ENCODE measurements around the gene KCNF1. TPM values are rescaled to one million over a fixed set of nuclear protein-coding genes. Genes with fewer than 3 reads are reported as not detected.

Gene KCNF1
- total and polyA plus RNA-seq, 2 of the 8 experiments (the other 6 are each of a cell fraction or from before 2014, with no cell fraction given): 0.48 to 1.5 TPM

GRCh38 chr2:10956006-10956790 lies 44.5 kb downstream of the KCNF1 start:
- Histone ChIP-seq H3K4me3 (ENCODE audit: extremely low read depth in 1 of 4, insufficient read depth in 2 of 4, low read depth in 3 of 4, low read length in 4 of 4) (no peak overlapping the region), H2BK15ac (ENCODE audit: low read length) (no peak overlapping the region), H3K9ac (replicated peaks in 1 of 4; ENCODE audit: extremely low read depth in 1 of 4, low read depth in 3 of 4, low read length in 3 of 4) (no peak overlapping the region), H3K23me2 (ENCODE audit: low read depth, low read length) (peaks cover 5% of the 10 kb centered on the region; the same call in 1 of the 2 replicates), H2AFZ (ENCODE audit: low read length) (no peak overlapping the region), H3K9me3 (ENCODE audit: insufficient read depth in 2 of 2, low read depth in 1 of 2, low read length in 1 of 2) (no peaks in the 10 kb centered on the region), H2BK120ac (replicated peaks; ENCODE audit: low read depth, low read length) (no peak overlapping the region), H3K4me1 (replicated peaks in 1 of 4; ENCODE audit: control insufficient read depth in 3 of 4, insufficient read depth in 4 of 4, low read length in 3 of 4) (no peaks in the 10 kb centered on the region), H2BK5ac (ENCODE audit: low read depth, low read length) (no peak overlapping the region), H3K4ac (replicated peaks; ENCODE audit: insufficient read length, low read depth, low read length) (no peak overlapping the region), H4K20me1 (replicated peaks in 1 of 2; ENCODE audit: control insufficient read depth in 1 of 2, insufficient read depth in 2 of 2, low read length in 2 of 2) (no peaks in the 10 kb centered on the region), H3K14ac (ENCODE audit: insufficient read length) (no peak overlapping the region), H3K27me3 (replicated peaks in 1 of 4; ENCODE audit: control insufficient read depth in 3 of 4, extremely low read depth in 1 of 4, insufficient read depth in 3 of 4, low read length in 3 of 4) (no peaks in the 10 kb centered on the region), H3K23ac (ENCODE audit: insufficient read length) (no peak overlapping the region), H3K36me3 (ENCODE audit: control insufficient read depth in 2 of 4, insufficient read depth in 4 of 4, low read length in 3 of 4) (no peaks in the 10 kb centered on the region), H2BK20ac (ENCODE audit: low read length) (no peak overlapping the region), H3K4me2 (ENCODE audit: insufficient read depth in 1 of 2, low read depth in 2 of 2, low read length in 2 of 2) (no peak overlapping the region), H3K27ac (ENCODE audit: low read depth, low read length) (no peak overlapping the region), H3K79me2 (ENCODE audit: control insufficient read depth in 1 of 2, insufficient read depth in 2 of 2, low read length in 2 of 2) (no peaks in the 10 kb centered on the region), H3K79me1 (ENCODE audit: low read depth, low read length) (no peaks in the 10 kb centered on the region), H4K8ac (ENCODE audit: extremely low read depth, insufficient read depth, low read length) (no peak overlapping the region; the same call in 1 of the 2 replicates), H2AK5ac (ENCODE audit: low read depth, low read length) (no peak overlapping the region), H3K56ac (replicated peaks; ENCODE audit: insufficient read length, low read depth, low read length) (no peak overlapping the region), H4K5ac (ENCODE audit: insufficient read length, low read depth, low read length) (no peak overlapping the region), H3K18ac (ENCODE audit: extremely low read depth, low read length) (no peak overlapping the region), H2BK12ac (ENCODE audit: low read depth, low read length) (no peak overlapping the region), H4K91ac (replicated peaks; ENCODE audit: insufficient read length, low read length) (no peak overlapping the region)
- WGBS, 2 experiments (ENCODE audit: extremely low coverage in 1 of 2, insufficient coverage in 1 of 2, insufficient read length in 1 of 2, insufficient replicate concordance in 2 of 2, low coverage in 1 of 2, low lambda C conversion rate in 2 of 2, missing lambda C conversion rate in 1 of 2): 92% methylated on average over 15 of the region's 16 CpGs; no CpG with 5 or more reads in 1 of the 2 experiments
- CTCF ChIA-PET (ENCODE audit: partially characterized antibody): interaction anchor here (0.6 to 2.8 kb wide), 3 partner anchors 41 to 768 kb away, joined by 3 to 9 read pairs (median 4); no protein-coding TSS in a partner anchor
- FAIRE-seq (no peak), DNase-seq (ENCODE audit: low read depth in 1 of 2, low spot score in 2 of 2) (no peak)
- POLR2A ChIA-PET (ENCODE audit: partially characterized antibody): no interaction called here
- TF ChIP-seq BRCA1 (IDR thresholded peaks at IDR 0.05; ENCODE audit: low read depth, low read length): no peak
- no peak for TF ChIP-seq GABPA (IDR thresholded peaks at IDR 0.05; ENCODE audit: borderline replicate concordance, insufficient read depth, low read length)
- no peak for TF ChIP-seq RBBP5 (IDR thresholded peaks at IDR 0.05; ENCODE audit: borderline replicate concordance, low read depth, low read length)
- no peak for TF ChIP-seq GTF2F1 (IDR thresholded peaks at IDR 0.05; ENCODE audit: borderline replicate concordance, low read depth, low read length)
- no peak for TF ChIP-seq CHD1 (IDR thresholded peaks at IDR 0.05; ENCODE audit: low read depth, low read length)
- TF ChIP-seq RAD21 (IDR thresholded peaks at IDR 0.05 in 1 of 2, conservative IDR thresholded peaks at IDR 0.05 in 1 of 2; ENCODE audit: low read depth in 2 of 2, low read length in 2 of 2): no peak
- no peak for TF ChIP-seq BACH1 (IDR thresholded peaks at IDR 0.05; ENCODE audit: low read length)
- no peak for TF ChIP-seq CREB1 (IDR thresholded peaks at IDR 0.05)
- TF ChIP-seq CBX8 (IDR thresholded peaks at IDR 0.05; ENCODE audit: borderline replicate concordance, low read depth, low read length): no peak
- no peak for TF ChIP-seq MAFK (IDR thresholded peaks at IDR 0.05; ENCODE audit: low read depth, low read length)
- TF ChIP-seq POLR2AphosphoS5 (IDR thresholded peaks at IDR 0.05; ENCODE audit: low read depth, low read length): no peak
- no peak for TF ChIP-seq E2F6 (IDR thresholded peaks at IDR 0.05)
